Activated CD8-positive, alpha-beta memory T cell treated with anti-CD3 and anti-CD28 coated beads for 4 hours (primary cell): ENCODE measurements around the gene WNT4.

Experiments
- DNase-seq, 2 donors: peaks; one replicate each; pipeline ENCODE4 v3.0.0-alpha.2; 2020; ENCODE audit warnings: low read depth in 2 of 2

WNT4 gene

DNA sequence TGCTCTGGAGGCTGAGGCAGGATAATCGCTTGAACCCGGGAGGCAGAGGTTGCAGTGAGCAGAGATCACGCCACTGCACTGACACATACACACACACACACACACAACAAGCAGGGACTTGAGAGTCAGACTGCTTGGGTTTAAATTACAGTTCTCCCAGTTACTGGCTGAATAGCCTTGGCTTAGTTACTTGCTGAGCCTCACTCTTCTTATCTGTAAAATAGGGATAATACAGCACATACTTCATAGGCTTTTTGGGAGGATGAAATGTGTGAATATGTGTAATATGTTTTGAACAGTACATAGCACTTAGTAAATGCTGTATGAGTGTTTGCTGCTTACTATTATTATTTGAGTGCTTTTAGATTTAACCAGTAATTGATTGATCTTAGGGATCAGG lies 66.6 kb downstream of the WNT4 start:
- no peak for DNase-seq

DNA sequence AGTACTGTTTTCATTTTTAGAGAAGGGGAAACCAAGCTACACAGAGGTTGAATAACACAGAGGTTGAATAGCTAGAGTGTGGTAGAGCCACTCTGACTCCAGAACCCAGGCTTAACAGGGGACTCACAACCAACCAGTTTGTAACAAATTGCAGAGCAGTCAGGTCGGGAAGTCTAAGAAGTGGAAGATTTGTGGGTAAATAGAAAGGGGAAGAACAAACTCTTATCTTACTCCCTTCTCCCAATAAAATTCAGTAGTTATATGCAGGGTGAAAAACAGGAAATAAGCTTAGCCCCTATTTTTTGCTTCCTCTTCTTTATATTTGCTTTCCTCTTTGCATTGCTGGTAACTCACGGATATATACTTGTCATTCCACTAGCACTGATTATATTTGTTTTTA lies 67.2 kb downstream of the WNT4 start:
- DNase-seq = no peak

DNA sequence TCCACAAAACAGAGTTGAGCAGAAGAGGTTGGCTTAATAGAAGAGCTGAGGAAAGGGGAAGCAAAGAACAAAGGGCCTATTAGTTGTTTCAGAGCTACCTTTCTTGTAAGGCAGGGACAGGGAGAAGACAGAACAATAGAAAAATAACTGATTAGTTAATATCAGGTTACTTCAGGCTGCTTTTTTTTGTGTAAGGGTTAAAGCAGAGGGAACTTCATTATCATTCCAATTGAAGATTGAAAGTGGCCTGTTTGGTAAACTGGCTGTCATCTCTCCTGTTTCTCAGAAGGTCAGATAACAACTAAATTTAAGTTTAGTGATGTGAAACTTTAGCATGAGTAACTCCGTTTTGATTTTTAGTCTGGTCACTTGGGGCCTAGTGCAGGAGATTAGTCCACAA lies 68.1 kb downstream of the WNT4 start:
- no peak for DNase-seq

DNA sequence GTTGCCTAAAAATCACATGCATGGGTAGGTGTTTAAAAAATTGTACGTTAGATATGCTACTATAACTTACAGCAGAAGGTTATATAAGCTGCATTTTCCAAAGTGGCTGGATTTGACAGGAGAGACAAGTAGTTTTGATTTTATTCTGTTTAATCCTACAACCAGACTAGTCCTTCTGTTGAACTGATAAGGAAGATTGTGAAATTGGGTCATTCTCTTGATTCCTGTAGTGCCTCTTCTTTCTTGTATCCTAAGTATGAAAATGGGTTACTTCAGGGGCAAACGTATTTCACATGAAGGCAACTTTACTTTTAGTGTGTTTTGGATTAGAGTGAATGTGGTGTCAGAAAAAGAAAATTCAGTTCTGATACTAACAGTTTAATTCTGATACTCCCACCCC lies 71.4 kb downstream of the WNT4 start:
- no peak for DNase-seq
